ENCODE measurements around the gene PLPP2. TPM values are rescaled to one million over a fixed set of nuclear protein-coding genes. Genes with fewer than 3 reads are reported as not detected.

Gene PLPP2
- 6.2 and 17.1 TPM in 2 replicates for total RNA-seq (2011; cell fraction: chromatin; rRNA removed; ENCODE audit: low replicate concordance)
- 17.7 and 19.1 TPM in 2 replicates for total RNA-seq (2011; cell fraction: nucleolus; rRNA removed)
- 13.8 and 19.1 TPM in 2 replicates for total RNA-seq (2011; cell fraction: nucleoplasm; rRNA removed)
- 3.1 and 4.0 TPM in 2 replicates for total RNA-seq (2014; rRNA removed)
- total RNA-seq (2014; rRNA removed; fragmentation: Illumina TruSeq; extraction: Trizol), result 0.67 and 2.0 TPM in 2 replicates
- total RNA-seq (2015; rRNA removed; fragmentation: Illumina TruSeq; extraction: Trizol), result 0.51 and 0.64 TPM in 2 replicates
- total RNA-seq (2021), result 3.9 and 4.4 TPM in 2 replicates
- 1.1 and 2.5 TPM in 2 replicates for polyA plus RNA-seq (2011; rRNA removed)
- 1.9 and 11.7 TPM in 2 replicates for polyA plus RNA-seq (2011; cell fraction: cytosol; rRNA removed)
- 2.4 and 12.0 TPM in 2 replicates for polyA plus RNA-seq (2011; cell fraction: nucleus; rRNA removed)
- 0.58 and 1.5 TPM in 2 replicates for polyA plus RNA-seq (2012)
- 3.1 and 3.4 TPM in 2 replicates for polyA plus RNA-seq (2014; fragmentation: Illumina TruSeq; extraction: Trizol)
- polyA plus RNA-seq (2014; fragmentation: Nextera tagmentation; extraction: Ambion mirVana), result under 1 TPM in 1 of 2 experiments, not detected in 1; 0.56 TPM
- polyA plus RNA-seq (2014; rRNA removed), result 2.0 and 2.2 TPM in 2 replicates
- 0.63 and 3.3 TPM in 2 replicates for polyA minus RNA-seq (2011; rRNA and poly(A)+ RNA removed)
- 2.7 TPM in 1 of 2 replicates, not detected in the other for polyA minus RNA-seq (2011; cell fraction: cytosol; rRNA and poly(A)+ RNA removed)
- polyA minus RNA-seq (2011; cell fraction: nucleus; rRNA and poly(A)+ RNA removed), result 0.44 and 1.5 TPM in 2 replicates
- Bru-seq, nascent RNA, result percentile 43 among the genes with signal in this experiment
- percentile 35 among the genes with signal in this experiment for BruChase-seq, experiment 1, labeled RNA remaining after a 2-hour chase
- percentile 37 among the genes with signal in this experiment for BruChase-seq, experiment 2, labeled RNA remaining after a 6-hour chase
- long read RNA-seq, experiment 1, partial matches to known transcripts, result 5 of 11 reads
- long read RNA-seq, experiment 1, other reads (novel, unspliced or antisense), result 2 of 11 reads
- long read RNA-seq, experiment 2, partial matches to known transcripts, result 1 of 6 reads
- long read RNA-seq, experiment 2, other reads (novel, unspliced or antisense), result 4 of 6 reads
- long read RNA-seq, experiment 3, transcript PLPP2-203 (6 exons, 1,383 nt), result major isoform, 6 of 7 reads
- long read RNA-seq, experiment 3, partial matches to known transcripts, result 0 of 7 reads
- long read RNA-seq, experiment 3, other reads (novel, unspliced or antisense), result 0 of 7 reads

- no peak for ATAC-seq
- in situ Hi-C loops (cut with MboI) (no loop called here), intact Hi-C loops (cut with micrococcal nuclease) (no loop called here)
- ChIA-PET POLR2A (no interaction called here), CTCF (ENCODE audit: low intra/inter-chr PET ratio) (no interaction called here)
- DNase-seq (ENCODE audit: extremely low read depth in 1 of 4, low spot score in 3 of 4), result peak in 3 of 4 experiments; percentile 48 to 63 (median 60)
- Histone ChIP-seq H3K9me3 (replicated peaks; ENCODE audit: control insufficient read depth, insufficient read depth, low read depth, low read length) (no peaks in the 10 kb centered on the region), H3K9ac (ENCODE audit: insufficient read depth in 1 of 2, low read depth in 2 of 2, low read length in 2 of 2) (peak within 1 kb of the TSS; percentile 4 to 83; a peak in 2 of 4 replicates), H3K9me1 (ENCODE audit: control insufficient read depth, insufficient read depth, low read length) (no peaks in the 10 kb centered on the region), H4K20me1 (replicated peaks; ENCODE audit: control insufficient read depth, insufficient read depth, low read length) (peaks cover 4% of the 10 kb centered on the region; the same call in 1 of the 2 replicates), H3K27me3 (ENCODE audit: control insufficient read depth in 2 of 2, insufficient read depth in 2 of 2, low read length in 2 of 2) (peaks cover 5 to 28% of the 10 kb centered on the region in 2 experiments; a peak in 4 of 5 replicates), H3K27ac (ENCODE audit: extremely low read depth, low read depth, low read length) (no peak within 1 kb of the TSS; the same call in 2 of the 3 replicates), H3K4me3 (peak within 1 kb of the TSS; percentile 25), H3K79me2 (ENCODE audit: control insufficient read depth, insufficient read depth, low read length) (no peaks in the 10 kb centered on the region), H3K36me3 (ENCODE audit: control insufficient read depth, insufficient read depth, low read length) (no peaks in the 10 kb centered on the region), H3K4me2 (ENCODE audit: insufficient read depth, low read length) (peak within 1 kb of the TSS; percentile 31), H3K4me1 (replicated peaks in 1 of 2; ENCODE audit: control insufficient read depth in 2 of 2, insufficient read depth in 2 of 2, low read length in 2 of 2) (peaks cover 8 to 56% of the 10 kb centered on the region in 2 experiments; a peak in 4 of 5 replicates), H2AFZ (ENCODE audit: low read depth, low read length) (peak within 1 kb of the TSS; percentile 51; the same call in 1 of the 2 replicates)
- WGBS (ENCODE audit: insufficient coverage, low coverage, missing lambda C conversion rate), result 51% methylated on average over 7 of the region's 60 CpGs
- no TSS peak for BruUV-seq (replicated peaks)
- FAIRE-seq, result no peak
- peak; percentile 22; the same call in 1 of the 2 replicates for TF ChIP-seq VEZF1 (CRISPR knock-in tag; IDR thresholded peaks at IDR 0.05)
- no peak for TF ChIP-seq ZNF431 (CRISPR knock-in tag; IDR thresholded peaks at IDR 0.05)
- peak; percentile 44; the same call in 1 of the 2 replicates for TF ChIP-seq NCOA6 (IDR thresholded peaks at IDR 0.05)
- peak; percentile 20; the same call in 1 of the 2 replicates for TF ChIP-seq NFIC (IDR thresholded peaks at IDR 0.05)
- TF ChIP-seq HOMEZ (CRISPR knock-in tag; IDR thresholded peaks at IDR 0.05), result no peak
- peak; percentile 61; the same call in 1 of the 2 replicates for TF ChIP-seq ZBTB7A (IDR thresholded peaks at IDR 0.05; ENCODE audit: borderline replicate concordance, control insufficient read depth, low read depth, low read length)
- TF ChIP-seq PCBP1 (IDR thresholded peaks at IDR 0.05; ENCODE audit: low read depth, low read length, poor library complexity, severe bottlenecking), result peak; percentile 34
- TF ChIP-seq SAP30 (IDR thresholded peaks at IDR 0.05; ENCODE audit: borderline replicate concordance, insufficient read depth, low read depth, low read length, poor library complexity, severe bottlenecking), result no peak
- peak; percentile 79 for TF ChIP-seq USF1 (CRISPR knock-in tag; IDR thresholded peaks at IDR 0.05)
- peak; percentile 37 to 69 for TF ChIP-seq E2F6 (IDR thresholded peaks at IDR 0.05; ENCODE audit: borderline replicate concordance in 1 of 2, extremely low read depth in 1 of 2, insufficient read depth in 1 of 2, insufficient read length in 1 of 2, low read depth in 1 of 2, low read length in 1 of 2, poor library complexity in 1 of 2, severe bottlenecking in 1 of 2)
Measured at GRCh38 chr19:291006-291521, at the start of gene PLPP2. TSS of gene PLPP2 (minus strand) at chr19:291403. CDS start at chr19:291336, 67 bp downstream.

Measured in K562 (cell line).